DOHH2 (cell line): ENCODE results near the gene OR10T2.

Experiments used
- EZH2phosphoT487 ChIP-seq: fragments of 200-600 bp; sonication (generic); IDR thresholded peaks from 2 replicates; pipeline ENCODE4 v1.6.1; 2017; ENCODE audit warnings: borderline replicate concordance, mild to moderate bottlenecking, antibody characterized with exemption, low read length, moderate library complexity, mixed read lengths
- TF ChIP-seq, protein P1 (sequence below): fragments of 200-600 bp; sonication (generic); IDR thresholded peaks from one replicate; pipeline ENCODE4 v1.5.1; 2014; ENCODE audit warnings: antibody characterized with exemption, mild to moderate bottlenecking, low read depth, low read length; ENCODE audit not compliant: poor library complexity, severe bottlenecking

DNA sequence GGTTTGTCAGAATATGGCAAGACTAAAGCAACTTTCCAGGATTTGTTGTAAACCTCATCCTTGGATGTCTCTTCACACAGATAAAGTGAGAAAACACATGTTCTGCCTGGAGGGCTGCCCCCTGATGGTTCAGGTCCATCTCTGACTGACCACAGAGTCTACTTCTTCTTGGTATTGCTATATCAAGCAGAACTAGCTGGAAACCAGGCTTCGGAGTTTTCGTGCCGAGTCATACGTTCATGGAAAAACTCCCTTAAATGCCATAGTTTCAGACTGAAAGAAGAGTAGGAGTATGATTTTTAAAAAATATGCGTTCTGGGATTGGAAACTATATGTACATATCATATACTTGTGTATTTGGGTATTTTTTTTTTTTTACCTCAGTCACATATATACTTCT is 5.8 kb downstream of the OR10T2 start:
- TF ChIP-seq, protein P1, sequence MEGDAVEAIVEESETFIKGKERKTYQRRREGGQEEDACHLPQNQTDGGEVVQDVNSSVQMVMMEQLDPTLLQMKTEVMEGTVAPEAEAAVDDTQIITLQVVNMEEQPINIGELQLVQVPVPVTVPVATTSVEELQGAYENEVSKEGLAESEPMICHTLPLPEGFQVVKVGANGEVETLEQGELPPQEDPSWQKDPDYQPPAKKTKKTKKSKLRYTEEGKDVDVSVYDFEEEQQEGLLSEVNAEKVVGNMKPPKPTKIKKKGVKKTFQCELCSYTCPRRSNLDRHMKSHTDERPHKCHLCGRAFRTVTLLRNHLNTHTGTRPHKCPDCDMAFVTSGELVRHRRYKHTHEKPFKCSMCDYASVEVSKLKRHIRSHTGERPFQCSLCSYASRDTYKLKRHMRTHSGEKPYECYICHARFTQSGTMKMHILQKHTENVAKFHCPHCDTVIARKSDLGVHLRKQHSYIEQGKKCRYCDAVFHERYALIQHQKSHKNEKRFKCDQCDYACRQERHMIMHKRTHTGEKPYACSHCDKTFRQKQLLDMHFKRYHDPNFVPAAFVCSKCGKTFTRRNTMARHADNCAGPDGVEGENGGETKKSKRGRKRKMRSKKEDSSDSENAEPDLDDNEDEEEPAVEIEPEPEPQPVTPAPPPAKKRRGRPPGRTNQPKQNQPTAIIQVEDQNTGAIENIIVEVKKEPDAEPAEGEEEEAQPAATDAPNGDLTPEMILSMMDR, result no peak
- no peak for TF ChIP-seq EZH2phosphoT487
